HL-60/S4 treated with phorbol 12-myristate 13-acetate at 8.2 ng/mL for 4 days and 3 days (cell line): ENCODE data around the gene USP24.
"Not testable (repeated sequence)": the region's sequence is repeated elsewhere in the genome, so short reads cannot be mapped to it uniquely, and the experiment has no call there.

Experiments used
- in situ Hi-C: fragments of 300-500 bp; cut with MboI; formaldehyde crosslinking; loops from 2 replicates; pipeline ENCODE4 v1.15.0; 2022; ENCODE audit warnings: low sequenced_read_pairs

USP24 gene

GRCh38 chr1:55127827-55128343 is 87.3 kb downstream of the USP24 start:
- in situ Hi-C loops: no loop called here

GRCh38 chr1:55124470-55124869 is 90.7 kb downstream of the USP24 start:
- in situ Hi-C loops: no loop called here

GRCh38 chr1:55120538-55120937 is 94.6 kb downstream of the USP24 start:
- in situ Hi-C loops: no loop called here

- in situ Hi-C loops: no loop called here
Observed at GRCh38 chr1:55118651-55119329, 96.4 kb downstream of the USP24 start.

- in situ Hi-C loops: no loop called here
Observed at GRCh38 chr1:55117941-55118340, 97.2 kb downstream of the USP24 start.

- in situ Hi-C loops: not testable (repeated sequence)
Observed at GRCh38 chr1:55109005-55109404, 106.2 kb downstream of the USP24 start.

GRCh38 chr1:55107101-55107500 is 108.1 kb downstream of the USP24 start:
- in situ Hi-C loops: no loop called here

- in situ Hi-C loops: no loop called here
Observed at GRCh38 chr1:55103891-55104290, 111.3 kb downstream of the USP24 start.

- in situ Hi-C loops: no loop called here
Observed at GRCh38 chr1:55095095-55095494, 120.1 kb downstream of the USP24 start.

GRCh38 chr1:55092475-55092874 is 122.7 kb downstream of the USP24 start:
- in situ Hi-C loops: no loop called here

- in situ Hi-C loops: no loop called here
Observed at GRCh38 chr1:55089683-55090082, 125.5 kb downstream of the USP24 start.

GRCh38 chr1:55088413-55088812 is 126.8 kb downstream of the USP24 start:
- in situ Hi-C loops: no loop called here

- in situ Hi-C loops: no loop called here
Observed at GRCh38 chr1:55087439-55087838, 127.7 kb downstream of the USP24 start.

GRCh38 chr1:55084257-55084656 is 130.9 kb downstream of the USP24 start:
- in situ Hi-C loops: no loop called here

GRCh38 chr1:55081905-55082296 is 133.3 kb downstream of the USP24 start:
- in situ Hi-C loops: no loop called here

GRCh38 chr1:55081188-55081904 is 133.8 kb downstream of the USP24 start:
- in situ Hi-C loops: no loop called here

- in situ Hi-C loops: no loop called here
Observed at GRCh38 chr1:55079651-55080050, 135.5 kb downstream of the USP24 start.

GRCh38 chr1:55078470-55078869 is 136.7 kb downstream of the USP24 start:
- in situ Hi-C loops: no loop called here

GRCh38 chr1:55076356-55076755 is 138.8 kb downstream of the USP24 start:
- in situ Hi-C loops: no loop called here

GRCh38 chr1:55074455-55074854 is 140.7 kb downstream of the USP24 start:
- in situ Hi-C loops: no loop called here

- in situ Hi-C loops: no loop called here
Observed at GRCh38 chr1:55073187-55073916, 141.8 kb downstream of the USP24 start.

GRCh38 chr1:55071477-55071876 is 143.7 kb downstream of the USP24 start:
- in situ Hi-C loops: no loop called here
